Erythroblast (primary cell): ENCODE results near the gene CTIF.

Experiments used
- GATA1 ChIP-seq: IDR thresholded peaks from 2 replicates; pipeline ENCODE4 v1.6.1; 2011; ENCODE audit warnings: low read depth, mild to moderate bottlenecking, control low read depth, low read length, moderate library complexity
- POLR2A ChIP-seq: IDR thresholded peaks from 2 replicates; pipeline ENCODE4 v1.6.1; 2011; ENCODE audit warnings: mild to moderate bottlenecking, low read length

DNA sequence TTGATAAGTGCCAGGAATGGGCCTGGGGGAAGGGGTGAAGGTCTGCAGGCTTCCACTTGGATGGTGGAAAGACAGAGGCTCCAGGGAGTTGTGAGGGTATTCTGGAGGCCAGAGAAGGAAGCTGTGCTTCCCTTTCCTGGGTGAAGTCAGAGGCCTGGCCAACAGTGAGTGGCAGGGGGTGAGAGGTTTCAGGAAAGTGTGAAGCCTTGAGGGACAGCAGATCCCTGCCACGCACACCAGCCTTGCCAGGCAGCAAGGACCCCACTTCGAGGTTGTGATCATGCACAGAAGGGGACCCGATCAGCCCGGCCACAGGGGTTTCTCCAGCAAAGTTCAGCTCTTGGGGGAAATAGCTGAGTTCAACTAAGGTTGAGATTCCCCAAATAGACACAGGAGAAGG, 345.5 kb downstream of the CTIF start:
- no peak for TF ChIP-seq POLR2A
- TF ChIP-seq GATA1: no peak
